HCT116 (cell line): Measurements from ENCODE around the gene PRICKLE3.

ENCODE experiments used
- CTCF ChIP-seq, 3 experiments: fragments of 200-600 bp in 1 of 3; sonication (generic) in 1 of 3; IDR thresholded peaks in 2 of 3; conservative IDR thresholded peaks in 1 of 3; 2 replicates each; pipeline ENCODE4 v1.5.1; 2012 to 2017; ENCODE audit warnings: low read depth in 2 of 3, low read length in 2 of 3, antibody characterized with exemption in 1 of 3, borderline replicate concordance in 1 of 3, control low read depth in 1 of 3, mild to moderate bottlenecking in 1 of 3, mixed read lengths in 1 of 3, mixed run types in 1 of 3, moderate library complexity in 1 of 3; ENCODE audit not compliant: insufficient read depth in 1 of 3
- EZH2phosphoT487 ChIP-seq: fragments of 200-600 bp; IDR thresholded peaks from 2 replicates; pipeline ENCODE4 v1.6.1; 2018; ENCODE audit warnings: antibody characterized with exemption, borderline replicate concordance
- ZNF274 ChIP-seq: fragments of 200-500 bp; sonication (Bioruptor generic); IDR thresholded peaks from 2 replicates; pipeline ENCODE4 v1.6.1; 2014; ENCODE audit warnings: mild to moderate bottlenecking, low read depth, low read length, inconsistent platforms

- TF ChIP-seq CTCF (IDR thresholded peaks at IDR 0.05 in 2 of 3, conservative IDR thresholded peaks at IDR 0.05 in 1 of 3; ENCODE audit: borderline replicate concordance in 1 of 3, insufficient read depth in 1 of 3, low read depth in 2 of 3, low read length in 2 of 3), result no peak
- TF ChIP-seq EZH2phosphoT487, result no peak
- no peak for TF ChIP-seq ZNF274
Measured at GRCh38 chrX:49227726-49228125, 41.6 kb upstream of the PRICKLE3 start.
